ENCODE data around the gene ANKRD63. TPM values are rescaled to one million over a fixed set of nuclear protein-coding genes. Genes with fewer than 3 reads are reported as not detected.

The ANKRD63 gene
- total RNA-seq, 2 donors from 2014 or later: not detected

GRCh38 chr15:40275954-40276353 is 6.9 kb downstream of the ANKRD63 start:
- 89 to 92% methylated on average over 5 to 7 of the region's 7 CpGs for WGBS, 2 experiments (ENCODE audit: insufficient coverage in 1 of 2, insufficient read length in 1 of 2)
- peaks cover 14% of the 10 kb centered on the region for H3K4me1 Mint-ChIP-seq
- no peak overlapping the region for H3K27ac Mint-ChIP-seq
- Histone ChIP-seq H3K4me3 (ENCODE audit: low read length) (no peak overlapping the region), H3K9me3 (ENCODE audit: control insufficient read depth, low read length) (no peaks in the 10 kb centered on the region), H3K27ac (ENCODE audit: low read depth, low read length) (no peak overlapping the region), H3K9ac (ENCODE audit: extremely low read depth, low read length, poor library complexity, severe bottlenecking) (no peak overlapping the region), H3K27me3 (ENCODE audit: control insufficient read depth, insufficient read depth, low read length, poor library complexity, severe bottlenecking) (peaks cover 31% of the 10 kb centered on the region), H3K36me3 (ENCODE audit: control insufficient read depth, insufficient read depth, low read length) (no peaks in the 10 kb centered on the region), H3K4me1 (ENCODE audit: control insufficient read depth, insufficient read depth, low read length) (no peaks in the 10 kb centered on the region)
- peaks cover 10% of the 10 kb centered on the region for H3K36me3 Mint-ChIP-seq (ENCODE audit: low read depth)
- H3K4me3 Mint-ChIP-seq: no peak overlapping the region
- DNase-seq: no peak
- H3K27me3 Mint-ChIP-seq (ENCODE audit: insufficient read depth): peaks cover 34% of the 10 kb centered on the region
- TF ChIP-seq CTCF (conservative IDR thresholded peaks at IDR 0.05): no peak
- H3K9me3 Mint-ChIP-seq: no peaks in the 10 kb centered on the region

GRCh38 chr15:40275523-40275922 is 7.3 kb downstream of the ANKRD63 start:
- Histone ChIP-seq H3K4me3 (ENCODE audit: low read length) (no peak overlapping the region), H3K4me1 (ENCODE audit: control insufficient read depth, insufficient read depth, low read length) (no peaks in the 10 kb centered on the region), H3K27ac (ENCODE audit: low read depth, low read length) (no peak overlapping the region), H3K9me3 (ENCODE audit: control insufficient read depth, low read length) (no peaks in the 10 kb centered on the region), H3K9ac (ENCODE audit: extremely low read depth, low read length, poor library complexity, severe bottlenecking) (no peak overlapping the region), H3K36me3 (ENCODE audit: control insufficient read depth, insufficient read depth, low read length) (no peaks in the 10 kb centered on the region), H3K27me3 (ENCODE audit: control insufficient read depth, insufficient read depth, low read length, poor library complexity, severe bottlenecking) (peaks cover 27% of the 10 kb centered on the region)
- Mint-ChIP-seq H3K9me3 (no peaks in the 10 kb centered on the region), H3K27ac (no peak overlapping the region), H3K27me3 (ENCODE audit: insufficient read depth) (peaks cover 30% of the 10 kb centered on the region), H3K4me1 (peaks cover 13% of the 10 kb centered on the region), H3K36me3 (ENCODE audit: low read depth) (peaks cover 10% of the 10 kb centered on the region), H3K4me3 (no peak overlapping the region)
- TF ChIP-seq CTCF (conservative IDR thresholded peaks at IDR 0.05): no peak
- WGBS, 2 experiments (ENCODE audit: insufficient coverage in 1 of 2, insufficient read length in 1 of 2): 89% methylated on average over 4 to 5 of the region's 5 CpGs
- DNase-seq: no peak

GRCh38 chr15:40274350-40275274 is 8.3 kb downstream of the ANKRD63 start:
- H3K36me3 Mint-ChIP-seq (ENCODE audit: low read depth): peaks cover 10% of the 10 kb centered on the region
- 64 to 65% methylated on average over 15 to 26 of the region's 26 CpGs for WGBS, 2 experiments (ENCODE audit: insufficient coverage in 1 of 2, insufficient read length in 1 of 2)
- Histone ChIP-seq H3K4me3 (ENCODE audit: low read length) (no peak overlapping the region), H3K9ac (ENCODE audit: extremely low read depth, low read length, poor library complexity, severe bottlenecking) (no peak overlapping the region), H3K36me3 (ENCODE audit: control insufficient read depth, insufficient read depth, low read length) (no peaks in the 10 kb centered on the region), H3K9me3 (ENCODE audit: control insufficient read depth, low read length) (no peaks in the 10 kb centered on the region), H3K4me1 (ENCODE audit: control insufficient read depth, insufficient read depth, low read length) (no peaks in the 10 kb centered on the region), H3K27me3 (ENCODE audit: control insufficient read depth, insufficient read depth, low read length, poor library complexity, severe bottlenecking) (peaks cover 18% of the 10 kb centered on the region), H3K27ac (ENCODE audit: low read depth, low read length) (no peak overlapping the region)
- peak; percentile 96 for DNase-seq
- peaks cover 21% of the 10 kb centered on the region for H3K27me3 Mint-ChIP-seq (ENCODE audit: insufficient read depth)
- no peaks in the 10 kb centered on the region for H3K9me3 Mint-ChIP-seq
- TF ChIP-seq CTCF (conservative IDR thresholded peaks at IDR 0.05): peak; percentile 100
- H3K4me3 Mint-ChIP-seq: no peak overlapping the region
- peak overlapping the region; percentile 72 for H3K27ac Mint-ChIP-seq
- peaks cover 13% of the 10 kb centered on the region for H3K4me1 Mint-ChIP-seq
